Activated CD4-positive, alpha-beta T cell treated with anti-CD3 and anti-CD28 coated beads, Interleukin-2, amount 10 ng/mL, durations not matched to agents 7 days and 5 days (primary cell): ENCODE results near the gene ACADL. TPM values are rescaled to one million over a fixed set of nuclear protein-coding genes. Genes with fewer than 3 reads are reported as not detected.

Experiments used
- CTCF ChIA-PET: fragments of 350-600 bp; sonication (Branson Sonifier 250); formaldehyde crosslinking; loops from one replicate; lab custom pipeline; 2021; ENCODE audit warnings: antibody characterized with exemption; lab: Charles Lee
- POLR2A ChIA-PET: fragments of 350-600 bp; sonication (Branson Sonifier 250); formaldehyde crosslinking; loops from one replicate; lab custom pipeline; 2021; ENCODE audit warnings: antibody characterized with exemption; lab: Charles Lee
- DNase-seq: peaks from one replicate; pipeline ENCODE4 v3.0.0-alpha.2; 2020
- H3K27ac Mint-ChIP-seq: one replicate; pipeline ENCODE4 v1.8.0; 2021; ENCODE audit warnings: mild to moderate bottlenecking, moderate library complexity, mixed read lengths
- H3K27me3 Mint-ChIP-seq: one replicate; pipeline ENCODE4 v1.8.0; 2021; ENCODE audit warnings: mixed read lengths
- H3K36me3 Mint-ChIP-seq: one replicate; pipeline ENCODE4 v1.8.0; 2021; ENCODE audit warnings: low read depth, mixed read lengths
- H3K4me1 Mint-ChIP-seq: one replicate; pipeline ENCODE4 v1.8.0; 2021; ENCODE audit warnings: mixed read lengths
- H3K4me3 Mint-ChIP-seq: one replicate; pipeline ENCODE4 v1.8.0; 2021; ENCODE audit warnings: mild to moderate bottlenecking, moderate library complexity, mixed read lengths
- H3K9me3 Mint-ChIP-seq: one replicate; pipeline ENCODE4 v1.8.0; 2021; ENCODE audit warnings: mixed read lengths
- total RNA-seq, 2 experiments: library from RNA; stranded (reverse); gene quantifications; one replicate each; pipeline ENCODE4 v1.2.3, GENCODE V29; 2021

Gene ACADL
- total RNA-seq, 2 experiments from 2014 or later: not detected

GRCh38 chr2:210147614-210148013, 77.6 kb downstream of the ACADL start:
- Mint-ChIP-seq H3K4me3 (no peak overlapping the region), H3K9me3 (peaks cover 11% of the 10 kb centered on the region), H3K27ac (no peak overlapping the region), H3K4me1 (no peaks in the 10 kb centered on the region), H3K27me3 (no peaks in the 10 kb centered on the region), H3K36me3 (peaks cover 15% of the 10 kb centered on the region)
- DNase-seq: no peak
- ChIA-PET POLR2A (no interaction called here), CTCF (no interaction called here)

Other genes starting within 250 kb of the ACADL start
- 10 to 100 TPM; 38.1 to 49.2 TPM for gene RPE, start 222.8 kb downstream of the ACADL start, total RNA-seq
- gene KANSL1L, start 54.0 kb downstream of the ACADL start, total RNA-seq: 1 to 10 TPM; 5.7 to 7.4 TPM
- not detected for gene MYL1, start 89.7 kb upstream of the ACADL start, total RNA-seq